GM19438 (cell line): ENCODE results near the gene GLMP.

ENCODE experiments used
- ATAC-seq: cut with Tn5 transposase; IDR thresholded peaks from one replicate; pipeline ENCODE4 v1.9.1; 2021; ENCODE audit warnings: low read depth; ENCODE audit not compliant: unreplicated experiment

Gene GLMP

GRCh38 chr1:156253634-156254033 lies 41.8 kb downstream of the GLMP start:
- ATAC-seq: no peak

- no peak for ATAC-seq
Observed at GRCh38 chr1:156251527-156251926, 44.0 kb downstream of the GLMP start.

GRCh38 chr1:156249593-156249992 lies 45.9 kb downstream of the GLMP start:
- no peak for ATAC-seq

DNA sequence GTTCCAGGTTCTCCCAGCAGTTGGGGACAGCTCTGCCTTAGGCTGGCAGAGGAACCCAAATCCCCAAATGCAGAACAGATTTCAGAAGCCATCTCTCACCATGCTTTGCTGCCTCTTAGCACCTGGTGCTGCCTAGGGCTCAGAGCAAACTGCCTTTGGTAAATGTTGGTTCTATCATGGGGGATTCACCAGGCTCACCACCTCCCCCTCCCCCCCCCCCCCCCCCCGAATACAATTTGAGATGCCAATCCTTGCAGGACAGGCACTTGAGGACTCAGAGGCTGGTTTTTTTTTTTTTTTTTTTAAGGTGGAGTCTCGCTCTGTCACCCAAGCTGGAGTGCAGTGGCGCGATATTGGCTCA lies 47.2 kb downstream of the GLMP start:
- ATAC-seq: no peak

DNA sequence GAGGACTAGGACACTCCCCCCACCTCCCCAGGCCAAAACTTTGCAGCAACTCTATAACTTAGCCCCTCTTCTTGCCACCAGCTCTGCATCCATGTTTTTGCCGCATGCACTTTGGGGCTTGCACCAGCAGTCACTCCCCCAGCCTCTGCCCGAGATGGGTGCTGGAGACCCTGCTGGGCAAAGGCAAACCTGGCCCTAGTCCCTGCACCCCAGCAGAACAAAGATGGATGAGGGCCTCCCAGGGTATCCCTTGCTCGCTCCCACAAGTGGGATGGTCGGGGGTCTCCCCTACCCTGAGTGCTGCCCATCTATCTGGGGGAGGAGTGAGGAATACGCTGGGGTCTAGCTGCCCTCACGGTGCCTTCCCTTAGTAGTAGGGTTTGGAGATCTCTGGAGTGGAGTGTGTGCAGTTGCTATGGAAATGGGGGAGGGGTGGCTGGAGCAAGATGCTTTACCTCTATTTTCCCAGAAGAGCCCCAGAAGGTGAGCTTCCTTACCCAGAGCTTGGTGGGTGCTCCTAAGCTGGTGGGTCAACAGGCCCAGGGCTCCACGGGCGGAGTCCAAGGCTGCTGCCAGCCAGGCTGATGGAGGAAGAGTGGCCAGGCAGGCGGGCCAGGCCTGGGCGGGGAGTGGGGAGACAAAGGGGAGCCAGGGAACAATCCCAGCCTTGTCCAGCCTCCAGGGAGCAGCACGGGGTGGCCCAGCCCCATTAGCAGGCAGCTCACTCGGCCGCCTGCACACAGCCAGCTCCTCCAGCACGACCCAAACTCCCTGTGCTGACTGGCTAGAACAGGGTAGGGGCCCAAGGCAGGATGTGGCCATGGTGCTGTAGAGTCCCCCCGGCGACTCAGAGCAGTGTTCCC lies 47.8 kb downstream of the GLMP start, which contains the start of gene PAQR6:
Gene PAQR6, minus strand, starts transcription at position 597 of the 863 bp plus-strand sequence. CDS start 1,325 bp downstream, outside the sequence.
- ATAC-seq: no peak

DNA sequence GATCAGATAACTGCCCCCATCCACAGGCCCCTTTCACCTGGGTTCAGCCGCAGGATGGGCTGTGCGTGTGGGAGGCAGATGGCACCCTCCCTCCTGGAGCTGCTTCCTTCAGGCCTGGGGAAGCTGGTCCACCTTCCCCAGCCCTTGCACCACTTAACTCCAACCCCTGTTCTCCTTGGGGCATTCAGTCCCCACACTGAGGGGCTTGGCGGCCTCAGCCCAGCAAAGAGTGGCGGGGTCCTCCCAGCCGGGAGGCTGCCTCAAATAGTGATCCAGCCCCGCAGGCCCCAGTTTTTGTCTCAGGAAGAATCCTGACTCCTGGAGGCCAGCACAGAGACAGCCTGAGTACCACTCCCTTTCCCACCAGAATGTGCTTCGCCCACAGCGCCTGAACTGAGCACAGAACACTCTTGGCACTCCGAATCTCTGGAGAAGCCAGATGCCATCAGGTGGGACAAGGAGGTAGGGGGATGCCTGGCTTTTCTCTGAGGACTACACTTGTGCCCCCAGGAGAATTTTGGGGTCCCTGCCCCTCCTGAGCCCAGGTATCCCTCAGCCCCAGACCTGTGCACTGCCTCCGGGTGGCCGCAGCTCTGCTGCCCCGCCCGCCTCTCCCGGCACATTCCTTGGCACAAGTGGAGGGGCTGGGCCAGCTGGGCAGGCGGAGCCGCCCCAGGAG lies 48.6 kb downstream of the GLMP start:
- no peak for ATAC-seq

GRCh38 chr1:156246241-156246780 lies 49.2 kb downstream of the GLMP start:
- ATAC-seq: no peak

- no peak for ATAC-seq
Observed at GRCh38 chr1:156245451-156246232, 49.8 kb downstream of the GLMP start.

GRCh38 chr1:156244712-156245111 lies 50.8 kb downstream of the GLMP start:
- ATAC-seq: no peak

- no peak for ATAC-seq
Observed at GRCh38 chr1:156244126-156244525, 51.4 kb downstream of the GLMP start.

DNA sequence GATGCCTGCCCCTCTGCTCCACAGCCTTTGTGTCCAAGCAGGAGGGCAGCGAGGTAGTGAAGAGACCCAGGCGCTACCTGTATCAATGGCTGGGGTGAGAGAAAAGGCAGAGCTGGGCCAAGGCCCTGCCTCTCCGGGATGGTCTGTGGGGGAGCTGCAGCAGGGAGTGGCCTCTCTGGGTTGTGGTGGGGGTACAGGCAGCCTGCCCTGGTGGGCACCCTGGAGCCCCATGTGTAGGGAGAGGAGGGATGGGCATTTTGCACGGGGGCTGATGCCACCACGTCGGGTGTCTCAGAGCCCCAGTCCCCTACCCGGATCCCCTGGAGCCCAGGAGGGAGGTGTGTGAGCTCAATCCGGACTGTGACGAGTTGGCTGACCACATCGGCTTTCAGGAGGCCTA lies 52.7 kb downstream of the GLMP start:
- no peak for ATAC-seq
